Astrocyte (in vitro differentiated cells and primary cell): ENCODE measurements around the gene ZNF609.

ENCODE experiments used
- EZH2 ChIP-seq: IDR thresholded peaks from 2 replicates; pipeline ENCODE4 v1.6.1; 2012; ENCODE audit warnings: mild to moderate bottlenecking, low read length, inconsistent platforms; ENCODE audit not compliant: insufficient read depth
- TF ChIP-seq, protein P1 (sequence below): IDR thresholded peaks from 2 replicates; pipeline ENCODE4 v1.5.1; 2011; ENCODE audit warnings: low read depth, mild to moderate bottlenecking, inconsistent platforms, low read length, moderate library complexity; ENCODE audit not compliant: insufficient read depth

DNA sequence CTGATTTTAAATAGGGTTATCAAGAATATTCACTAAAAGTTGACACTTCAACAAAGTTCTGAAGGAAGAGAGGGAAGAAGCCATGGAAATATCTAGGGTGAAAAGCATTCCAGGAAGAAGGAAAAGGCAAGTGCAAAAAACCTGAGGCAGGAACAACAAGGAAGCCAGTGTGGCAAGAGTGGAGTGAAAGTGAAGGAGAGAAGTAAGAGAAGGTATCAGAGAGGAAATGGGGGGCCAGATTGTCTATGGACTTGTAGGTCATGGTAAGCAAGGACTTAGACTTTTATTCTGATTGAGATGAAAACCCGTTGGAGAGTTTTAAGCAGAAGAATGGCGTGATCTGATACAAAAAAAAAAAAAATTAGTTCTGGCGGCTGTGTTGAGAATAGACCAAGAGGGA is 18.5 kb upstream of the ZNF609 start:
- TF ChIP-seq, protein P1, sequence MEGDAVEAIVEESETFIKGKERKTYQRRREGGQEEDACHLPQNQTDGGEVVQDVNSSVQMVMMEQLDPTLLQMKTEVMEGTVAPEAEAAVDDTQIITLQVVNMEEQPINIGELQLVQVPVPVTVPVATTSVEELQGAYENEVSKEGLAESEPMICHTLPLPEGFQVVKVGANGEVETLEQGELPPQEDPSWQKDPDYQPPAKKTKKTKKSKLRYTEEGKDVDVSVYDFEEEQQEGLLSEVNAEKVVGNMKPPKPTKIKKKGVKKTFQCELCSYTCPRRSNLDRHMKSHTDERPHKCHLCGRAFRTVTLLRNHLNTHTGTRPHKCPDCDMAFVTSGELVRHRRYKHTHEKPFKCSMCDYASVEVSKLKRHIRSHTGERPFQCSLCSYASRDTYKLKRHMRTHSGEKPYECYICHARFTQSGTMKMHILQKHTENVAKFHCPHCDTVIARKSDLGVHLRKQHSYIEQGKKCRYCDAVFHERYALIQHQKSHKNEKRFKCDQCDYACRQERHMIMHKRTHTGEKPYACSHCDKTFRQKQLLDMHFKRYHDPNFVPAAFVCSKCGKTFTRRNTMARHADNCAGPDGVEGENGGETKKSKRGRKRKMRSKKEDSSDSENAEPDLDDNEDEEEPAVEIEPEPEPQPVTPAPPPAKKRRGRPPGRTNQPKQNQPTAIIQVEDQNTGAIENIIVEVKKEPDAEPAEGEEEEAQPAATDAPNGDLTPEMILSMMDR: no peak
- TF ChIP-seq EZH2: no peak
